ENCODE data around the gene KLHL15.
"Not testable (repeated sequence)": the region's sequence is repeated elsewhere in the genome, so short reads cannot be mapped to it uniquely, and the experiment has no call there.

Gene KLHL15, protein sequence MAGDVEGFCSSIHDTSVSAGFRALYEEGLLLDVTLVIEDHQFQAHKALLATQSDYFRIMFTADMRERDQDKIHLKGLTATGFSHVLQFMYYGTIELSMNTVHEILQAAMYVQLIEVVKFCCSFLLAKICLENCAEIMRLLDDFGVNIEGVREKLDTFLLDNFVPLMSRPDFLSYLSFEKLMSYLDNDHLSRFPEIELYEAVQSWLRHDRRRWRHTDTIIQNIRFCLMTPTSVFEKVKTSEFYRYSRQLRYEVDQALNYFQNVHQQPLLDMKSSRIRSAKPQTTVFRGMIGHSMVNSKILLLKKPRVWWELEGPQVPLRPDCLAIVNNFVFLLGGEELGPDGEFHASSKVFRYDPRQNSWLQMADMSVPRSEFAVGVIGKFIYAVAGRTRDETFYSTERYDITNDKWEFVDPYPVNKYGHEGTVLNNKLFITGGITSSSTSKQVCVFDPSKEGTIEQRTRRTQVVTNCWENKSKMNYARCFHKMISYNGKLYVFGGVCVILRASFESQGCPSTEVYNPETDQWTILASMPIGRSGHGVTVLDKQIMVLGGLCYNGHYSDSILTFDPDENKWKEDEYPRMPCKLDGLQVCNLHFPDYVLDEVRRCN

DNA sequence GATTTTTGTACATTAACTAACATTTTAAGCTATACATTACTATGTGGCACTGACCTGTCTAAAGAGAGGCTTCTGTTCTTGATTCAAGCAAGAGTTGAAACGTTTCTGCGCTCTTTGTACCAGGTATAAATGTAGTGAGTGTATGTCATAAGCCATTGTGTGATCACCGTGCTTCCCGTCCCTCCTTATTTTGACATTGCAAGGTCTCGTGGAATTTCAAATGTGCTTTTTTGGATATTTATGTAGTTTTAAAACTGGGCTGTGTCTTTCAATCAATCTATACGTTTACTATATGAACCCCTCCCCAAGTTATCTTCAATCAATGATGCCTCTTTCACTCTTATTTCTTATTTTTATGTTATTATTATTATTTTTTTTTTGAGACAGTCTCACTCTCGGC, at the start of gene KLHL15:
KLHL15 (minus strand) TSS at position 101 of the 400 bp plus-strand sequence. CDS start 20,493 bp downstream, outside the sequence.
- Mint-ChIP-seq H3K4me3 (peak within 1 kb of the TSS; percentile 88), H3K9me3 (ENCODE audit: low read depth) (no peaks in the 10 kb centered on the region), H3K36me3 (no peaks in the 10 kb centered on the region), H3K27ac (peak within 1 kb of the TSS; percentile 91), H3K27me3 (no peaks in the 10 kb centered on the region), H3K4me1 (ENCODE audit: low read depth) (peaks cover 10% of the 10 kb centered on the region)

DNA sequence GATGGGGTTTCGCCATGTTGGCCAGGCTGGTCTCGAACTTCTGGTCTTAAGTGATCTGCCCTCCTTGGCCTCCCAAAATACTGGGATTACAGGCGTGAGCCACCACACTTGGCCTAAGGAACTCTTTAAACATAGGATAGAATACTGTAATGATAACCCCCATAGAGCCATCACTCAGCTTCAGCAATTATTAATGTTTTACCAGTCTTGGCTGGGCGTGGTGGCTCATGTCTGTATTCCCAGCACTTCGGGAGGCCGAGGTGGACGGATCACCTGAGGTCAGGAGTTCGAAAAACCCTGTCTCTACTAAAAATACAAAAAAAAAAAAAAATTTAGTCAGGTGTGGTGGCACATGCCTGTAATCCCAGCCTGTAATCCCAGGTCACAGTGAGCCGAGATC, 42.9 kb upstream of the KLHL15 start:
- Mint-ChIP-seq H3K4me3 (no peak overlapping the region), H3K4me1 (ENCODE audit: low read depth) (no peaks in the 10 kb centered on the region), H3K9me3 (ENCODE audit: low read depth) (no peaks in the 10 kb centered on the region), H3K27me3 (no peaks in the 10 kb centered on the region), H3K27ac (no peak overlapping the region), H3K36me3 (no peaks in the 10 kb centered on the region)

DNA sequence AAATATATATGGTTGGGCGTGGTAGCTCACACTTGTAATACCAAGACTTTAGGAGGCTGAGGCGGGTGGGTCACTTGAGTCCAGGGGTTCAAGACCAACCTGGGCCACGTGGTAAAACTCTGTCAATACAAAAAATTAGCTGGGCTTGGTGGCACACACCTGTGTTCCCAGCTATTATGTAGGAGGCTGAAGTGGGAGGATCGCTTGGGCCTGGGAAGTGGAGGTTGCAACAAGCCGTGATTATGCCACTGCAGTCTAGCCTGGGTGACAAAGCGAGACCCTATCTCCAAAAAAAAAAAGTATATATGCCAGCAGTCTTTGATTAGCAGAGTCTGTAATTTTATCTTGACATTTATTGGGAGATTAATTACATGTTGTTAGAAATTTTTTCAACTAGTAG, 36.5 kb upstream of the KLHL15 start:
- no peaks in the 10 kb centered on the region for H3K27me3 Mint-ChIP-seq
- H3K9me3 Mint-ChIP-seq (ENCODE audit: low read depth): no peaks in the 10 kb centered on the region
- H3K27ac Mint-ChIP-seq: no peak overlapping the region
- H3K36me3 Mint-ChIP-seq: no peaks in the 10 kb centered on the region
- H3K4me1 Mint-ChIP-seq (ENCODE audit: low read depth): peaks cover 4% of the 10 kb centered on the region
- H3K4me3 Mint-ChIP-seq: no peak overlapping the region

DNA sequence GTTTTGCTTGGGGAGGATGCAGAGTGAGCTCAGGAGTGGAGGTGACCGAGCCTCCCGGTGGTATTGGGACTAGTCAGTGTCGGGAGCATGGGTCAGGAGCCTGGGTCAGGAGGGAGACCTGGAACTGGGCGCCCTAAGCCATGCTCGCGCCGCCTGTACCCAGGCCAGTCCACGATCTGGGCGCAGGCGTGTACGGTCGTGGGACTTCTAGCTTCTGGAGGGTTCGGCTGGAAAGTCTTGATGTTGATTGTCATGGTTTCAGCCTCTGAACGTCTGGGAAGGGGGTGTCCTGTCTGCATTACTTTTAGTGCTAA, 28.0 kb upstream of the KLHL15 start:
- Mint-ChIP-seq H3K4me3 (no peak overlapping the region), H3K9me3 (ENCODE audit: low read depth) (no peaks in the 10 kb centered on the region), H3K27me3 (no peaks in the 10 kb centered on the region), H3K36me3 (no peaks in the 10 kb centered on the region), H3K4me1 (ENCODE audit: low read depth) (peaks cover 13% of the 10 kb centered on the region), H3K27ac (no peak overlapping the region)

DNA sequence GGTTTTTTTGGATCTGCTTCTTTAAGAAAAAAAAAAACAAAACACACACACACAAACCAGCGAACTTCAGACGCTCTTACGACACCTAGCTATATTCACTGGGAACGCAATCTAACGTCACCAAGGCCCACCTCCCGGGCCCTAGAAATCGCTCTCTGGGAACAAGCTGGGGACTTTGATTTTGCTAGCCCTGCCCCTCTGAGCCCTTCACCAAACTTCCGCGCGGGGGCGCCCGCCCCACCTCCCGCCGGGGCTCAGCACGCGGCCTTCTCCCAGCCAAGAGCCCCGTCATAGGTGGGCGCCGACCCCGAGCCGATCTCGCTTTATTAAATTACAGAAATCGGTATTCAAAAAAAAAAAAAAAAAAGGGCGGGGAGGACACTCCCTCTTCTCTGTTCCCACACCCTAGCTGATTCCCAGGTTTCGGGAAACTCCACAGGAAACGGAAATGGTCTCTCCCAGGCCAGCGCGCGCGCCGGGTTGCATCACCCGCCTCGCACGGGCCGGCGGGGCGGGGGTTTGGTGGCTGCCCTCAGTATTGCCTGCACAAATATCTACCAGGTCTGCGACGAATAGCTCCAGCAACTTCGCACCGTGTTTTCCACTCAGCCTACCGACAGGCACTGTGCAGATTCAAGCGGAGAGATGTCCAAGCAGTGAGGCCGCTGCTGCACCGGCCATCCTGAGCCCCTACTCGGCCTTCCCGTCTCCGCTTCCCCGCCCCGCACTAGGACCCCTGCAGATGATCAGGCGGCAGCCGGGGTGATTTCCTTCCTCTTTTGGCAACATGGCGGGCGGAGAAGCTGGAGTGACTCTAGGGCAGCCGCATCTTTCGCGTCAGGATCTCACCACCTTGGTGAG, 27.4 kb upstream of the KLHL15 start, which contains the start of gene EIF2S3:
EIF2S3 (plus strand) TSS at position 775 of the 861 bp plus-strand sequence; CDS start at position 788, 13 bp downstream.
- Mint-ChIP-seq H3K4me1 (ENCODE audit: low read depth) (peaks cover 11% of the 10 kb centered on the region), H3K9me3 (ENCODE audit: low read depth) (no peaks in the 10 kb centered on the region), H3K27me3 (no peaks in the 10 kb centered on the region), H3K27ac (no peak within 1 kb of the TSS), H3K4me3 (no peak within 1 kb of the TSS), H3K36me3 (no peaks in the 10 kb centered on the region)

DNA sequence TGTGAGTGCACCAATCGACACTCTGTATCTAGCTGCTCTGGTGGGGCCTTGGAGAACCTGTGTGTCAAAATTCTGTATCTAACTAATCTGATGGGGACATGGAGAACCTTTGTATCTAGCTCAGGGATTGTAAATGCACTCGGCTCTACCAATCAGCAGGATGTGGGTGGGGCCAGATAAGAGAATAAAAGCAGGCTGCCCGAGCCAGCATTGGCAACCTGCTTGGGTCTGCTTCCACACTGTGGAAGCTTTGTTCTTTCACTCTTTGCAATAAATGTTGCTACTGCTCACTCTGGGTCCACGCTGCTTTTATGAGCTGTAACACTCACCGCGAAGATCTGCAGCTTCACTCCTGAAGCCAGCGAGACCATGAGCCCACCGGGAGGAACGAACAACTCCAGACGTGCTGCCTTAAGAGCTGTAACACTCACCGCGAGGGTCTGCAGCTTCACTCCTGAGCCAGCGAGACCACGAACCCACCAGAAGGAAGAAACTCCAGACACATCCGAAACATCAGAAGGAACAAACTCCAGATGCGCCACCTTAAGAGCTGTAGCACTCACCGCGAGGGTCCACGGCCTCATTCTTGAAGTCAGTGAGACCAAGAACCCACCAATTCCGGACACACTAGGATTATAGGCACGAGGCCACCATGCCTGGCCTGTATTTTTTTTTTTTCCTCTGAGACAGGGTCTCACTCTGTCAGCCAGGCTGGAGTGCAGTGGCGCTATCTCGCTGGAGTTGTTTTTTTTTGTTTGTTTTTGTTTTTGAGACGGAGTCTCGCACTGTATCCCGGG, 23.7 kb upstream of the KLHL15 start:
- not testable (repeated sequence) for H3K4me1 Mint-ChIP-seq (ENCODE audit: low read depth); H3K27me3 Mint-ChIP-seq; H3K36me3 Mint-ChIP-seq; H3K27ac Mint-ChIP-seq; H3K9me3 Mint-ChIP-seq (ENCODE audit: low read depth)
- H3K4me3 Mint-ChIP-seq: peak overlapping the region; percentile 64

DNA sequence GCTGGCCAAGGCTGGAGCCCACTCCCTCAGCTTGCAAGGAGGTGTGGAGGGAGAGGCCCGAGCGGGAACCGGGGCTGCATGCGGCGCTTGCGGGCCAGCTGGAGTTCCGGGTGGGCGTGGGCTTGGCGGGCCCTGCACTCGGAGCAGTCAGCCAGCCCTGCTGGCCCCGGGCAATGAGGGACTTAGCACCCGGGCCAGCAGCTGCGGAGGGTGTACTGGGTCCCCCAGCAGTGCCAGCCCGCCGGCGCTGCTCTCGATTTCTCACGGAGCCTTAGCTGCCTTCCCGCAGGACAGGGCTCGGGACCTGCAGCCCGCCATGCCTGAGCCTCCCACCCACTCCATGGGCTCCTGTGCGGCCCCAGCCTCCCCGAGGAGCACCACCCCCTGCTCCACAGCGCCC, 22.7 kb upstream of the KLHL15 start:
- H3K27ac Mint-ChIP-seq; H3K4me1 Mint-ChIP-seq (ENCODE audit: low read depth); H3K36me3 Mint-ChIP-seq; H3K27me3 Mint-ChIP-seq; H3K9me3 Mint-ChIP-seq (ENCODE audit: low read depth); H3K4me3 Mint-ChIP-seq: not testable (repeated sequence)

DNA sequence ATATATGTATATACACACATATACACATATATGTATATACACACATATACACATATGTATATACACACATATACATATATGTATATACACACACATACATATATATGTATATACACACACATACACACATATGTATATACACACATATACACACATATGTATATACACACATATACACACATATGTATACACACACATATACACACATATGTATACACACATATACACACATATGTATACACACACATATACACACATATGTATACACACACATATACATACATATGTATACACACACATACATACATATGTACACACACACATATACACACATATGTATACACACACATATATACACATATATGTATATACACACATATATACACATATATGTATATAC, 19.1 kb upstream of the KLHL15 start:
- not testable (repeated sequence) for H3K9me3 Mint-ChIP-seq (ENCODE audit: low read depth); H3K4me3 Mint-ChIP-seq; H3K4me1 Mint-ChIP-seq (ENCODE audit: low read depth); H3K27ac Mint-ChIP-seq; H3K36me3 Mint-ChIP-seq; H3K27me3 Mint-ChIP-seq

DNA sequence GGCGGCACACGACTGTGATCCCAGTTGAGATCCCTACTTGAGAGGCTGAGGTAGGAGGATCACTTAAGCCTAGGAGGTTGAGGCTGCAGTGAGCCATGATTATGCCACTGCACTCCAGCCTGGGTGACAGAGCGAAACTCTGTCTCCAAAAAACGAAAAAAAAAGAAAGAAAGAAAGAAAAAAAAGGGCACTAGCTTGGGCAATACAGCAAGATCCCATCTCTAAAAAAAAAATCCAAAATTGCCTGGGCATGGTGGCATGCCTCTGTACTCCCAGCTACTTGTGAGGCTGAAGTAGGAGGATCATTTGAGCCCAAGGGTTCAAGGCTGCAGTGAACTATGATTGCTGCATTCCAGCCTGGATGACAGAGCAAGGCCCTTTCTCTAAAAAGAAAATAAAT, 10.7 kb upstream of the KLHL15 start:
- H3K4me1 Mint-ChIP-seq (ENCODE audit: low read depth): no peaks in the 10 kb centered on the region
- H3K4me3 Mint-ChIP-seq: no peak overlapping the region
- no peaks in the 10 kb centered on the region for H3K36me3 Mint-ChIP-seq
- no peaks in the 10 kb centered on the region for H3K27me3 Mint-ChIP-seq
- no peaks in the 10 kb centered on the region for H3K9me3 Mint-ChIP-seq (ENCODE audit: low read depth)
- H3K27ac Mint-ChIP-seq: no peak overlapping the region

DNA sequence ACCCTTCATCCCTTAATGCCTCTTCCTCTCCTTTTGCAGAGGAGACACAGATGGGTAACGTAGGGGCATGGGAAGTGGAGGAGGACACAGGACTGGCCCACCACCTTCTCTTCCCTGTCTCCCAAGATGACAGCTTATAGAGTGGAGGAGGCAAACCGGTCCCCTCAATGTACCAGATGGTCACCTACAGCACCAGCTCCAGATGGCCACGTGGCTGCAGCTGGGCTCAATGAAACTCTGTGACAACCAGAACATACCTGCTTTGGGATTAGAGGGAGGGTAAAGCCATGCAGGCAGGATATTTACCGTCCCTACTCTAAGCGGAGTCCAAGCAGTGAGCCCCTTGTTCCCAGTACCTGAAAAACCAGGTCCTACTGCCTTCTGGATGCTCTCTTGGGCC, 7.5 kb upstream of the KLHL15 start:
- Mint-ChIP-seq H3K9me3 (ENCODE audit: low read depth) (no peaks in the 10 kb centered on the region), H3K27me3 (no peaks in the 10 kb centered on the region), H3K27ac (no peak overlapping the region), H3K4me3 (no peak overlapping the region), H3K4me1 (ENCODE audit: low read depth) (no peaks in the 10 kb centered on the region), H3K36me3 (no peaks in the 10 kb centered on the region)

DNA sequence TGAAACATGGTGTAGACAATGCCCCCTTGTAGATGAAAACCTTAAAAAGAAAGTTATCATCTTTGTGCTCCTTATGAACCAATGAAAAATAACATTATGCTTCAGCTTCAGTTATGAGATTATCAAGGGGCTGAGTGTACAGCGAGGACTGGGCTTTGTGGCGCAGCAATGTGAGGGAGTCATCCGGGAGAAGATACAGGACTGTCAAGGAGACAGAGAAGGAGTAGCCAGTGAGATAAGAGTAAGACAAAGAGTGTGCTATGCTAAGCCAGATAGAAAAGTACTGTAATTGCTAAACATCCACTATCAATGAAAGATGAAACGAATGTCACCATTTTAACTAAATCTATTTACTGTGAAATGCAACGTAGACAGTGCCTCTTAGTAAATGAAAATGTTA, 3.6 kb upstream of the KLHL15 start:
- H3K27ac Mint-ChIP-seq: no peak overlapping the region
- no peaks in the 10 kb centered on the region for H3K9me3 Mint-ChIP-seq (ENCODE audit: low read depth)
- H3K36me3 Mint-ChIP-seq: no peaks in the 10 kb centered on the region
- H3K4me1 Mint-ChIP-seq (ENCODE audit: low read depth): peaks cover 7% of the 10 kb centered on the region
- no peaks in the 10 kb centered on the region for H3K27me3 Mint-ChIP-seq
- H3K4me3 Mint-ChIP-seq: no peak overlapping the region

DNA sequence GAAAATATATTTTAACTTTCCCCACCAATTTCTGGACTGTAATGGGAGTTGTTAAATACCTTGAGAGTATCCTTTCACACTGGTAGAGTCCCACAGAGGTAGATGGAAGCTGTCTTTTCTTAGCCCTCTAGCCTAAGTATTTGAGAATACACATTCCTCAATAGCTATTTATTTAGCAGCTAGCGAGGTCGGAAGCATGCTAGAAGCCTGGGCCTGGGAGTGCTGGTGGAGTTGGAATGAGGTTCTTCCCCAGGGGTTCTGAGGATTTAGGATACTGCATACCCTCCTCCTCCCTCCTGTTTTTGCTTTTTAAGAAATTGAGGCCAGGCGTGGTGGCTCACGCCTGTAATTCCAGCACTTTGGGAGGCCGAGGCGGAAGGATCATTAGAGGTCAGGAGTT, 999 bp upstream of the KLHL15 start:
- no peaks in the 10 kb centered on the region for H3K9me3 Mint-ChIP-seq (ENCODE audit: low read depth)
- no peak overlapping the region for H3K4me3 Mint-ChIP-seq
- no peaks in the 10 kb centered on the region for H3K27me3 Mint-ChIP-seq
- H3K27ac Mint-ChIP-seq: no peak overlapping the region
- peaks cover 10% of the 10 kb centered on the region for H3K4me1 Mint-ChIP-seq (ENCODE audit: low read depth)
- H3K36me3 Mint-ChIP-seq: no peaks in the 10 kb centered on the region

DNA sequence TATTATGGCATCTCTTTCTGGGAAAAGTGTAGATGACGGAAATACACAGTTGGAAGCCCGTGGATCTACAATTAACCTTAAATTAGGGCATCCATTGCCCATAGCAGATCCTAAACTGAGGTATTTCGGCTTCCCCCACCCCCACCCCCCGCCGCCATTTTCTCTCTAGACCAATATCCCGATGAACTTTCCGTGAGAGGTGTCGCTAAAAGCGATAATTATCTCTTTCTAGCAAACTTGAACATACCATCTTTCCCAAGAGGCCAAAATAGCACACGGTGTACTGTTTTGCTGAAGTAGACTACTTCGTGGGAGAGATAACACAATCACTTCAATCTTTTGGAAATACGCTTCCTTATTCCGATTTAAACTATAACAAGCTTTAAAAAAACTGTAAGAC, 554 bp downstream of the KLHL15 start:
- Mint-ChIP-seq H3K4me1 (ENCODE audit: low read depth) (peaks cover 16% of the 10 kb centered on the region), H3K9me3 (ENCODE audit: low read depth) (no peaks in the 10 kb centered on the region), H3K4me3 (peak overlapping the region; percentile 88), H3K27ac (peak overlapping the region; percentile 91), H3K36me3 (no peaks in the 10 kb centered on the region), H3K27me3 (no peaks in the 10 kb centered on the region)

DNA sequence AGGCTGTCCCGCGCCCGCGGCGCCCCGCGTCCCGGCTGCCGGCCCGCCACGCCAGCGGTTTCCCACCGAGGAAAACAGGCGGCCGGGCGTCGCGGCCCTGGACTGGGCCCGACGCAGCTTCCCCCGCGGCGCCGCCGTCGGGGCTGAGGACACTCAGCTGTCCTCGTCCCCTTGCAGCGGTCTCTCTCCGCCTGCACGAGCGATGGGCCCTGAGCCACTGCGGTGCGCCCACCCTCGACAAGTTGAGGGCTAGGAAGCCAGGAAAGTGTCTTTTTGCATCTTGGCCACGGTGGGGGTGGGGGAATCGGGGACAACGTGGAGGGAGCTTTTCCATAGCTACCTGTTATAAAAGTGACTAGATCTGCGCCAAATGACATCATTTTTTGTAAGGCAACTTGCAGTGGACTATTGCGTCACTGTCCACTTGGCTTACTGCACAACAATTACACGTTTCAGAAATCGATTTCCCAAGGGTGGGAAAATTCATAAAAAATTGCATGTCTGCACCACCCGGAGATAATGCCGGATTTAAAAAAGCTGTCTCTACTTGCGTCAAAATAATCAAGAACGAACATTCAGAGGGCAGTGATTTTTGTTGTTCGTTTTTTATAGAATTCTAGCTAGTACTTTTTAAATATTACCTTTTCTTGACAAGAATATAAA, 1.1 kb downstream of the KLHL15 start:
- Mint-ChIP-seq H3K36me3 (no peaks in the 10 kb centered on the region), H3K27ac (peak overlapping the region; percentile 91), H3K4me1 (ENCODE audit: low read depth) (peaks cover 21% of the 10 kb centered on the region), H3K9me3 (ENCODE audit: low read depth) (no peaks in the 10 kb centered on the region), H3K4me3 (peak overlapping the region; percentile 88), H3K27me3 (no peaks in the 10 kb centered on the region)

Measured in activated naive CD8-positive, alpha-beta T cell (primary cell).